GM18505 (cell line): ENCODE measurements around the gene CCL3.
A peak's percentile ranks its signal among the peaks of the same experiment; 100 is the strongest.
"Not testable (repeated sequence)": the region's sequence is repeated elsewhere in the genome, so short reads cannot be mapped to it uniquely, and the experiment has no call there.

Experiments used
- ATAC-seq: cut with Tn5 transposase; IDR thresholded peaks from one replicate; pipeline ENCODE4 v1.9.1; 2021; ENCODE audit not compliant: unreplicated experiment
- POLR2A ChIP-seq: IDR thresholded peaks from 4 replicates; pipeline ENCODE4 v1.6.1; 2011; ENCODE audit warnings: borderline replicate concordance; ENCODE audit not compliant: insufficient read depth, insufficient read length; ENCODE audit errors: extremely low read depth

Gene CCL3

GRCh38 chr17:36085765-36086164 lies 4.2 kb downstream of the CCL3 start:
- no peak for TF ChIP-seq POLR2A
- ATAC-seq = no peak

GRCh38 chr17:36083691-36084090 lies 6.3 kb downstream of the CCL3 start:
- not testable (repeated sequence) for ATAC-seq

- ATAC-seq = peak; percentile 44
These were observed 7.3 kb downstream of the CCL3 start for GRCh38 chr17:36082482-36083120.

- not testable (repeated sequence) for ATAC-seq
These were observed 8.1 kb downstream of the CCL3 start for GRCh38 chr17:36081681-36082471.

GRCh38 chr17:36074365-36074764 lies 15.6 kb downstream of the CCL3 start:
- TF ChIP-seq POLR2A = no peak
- no peak for ATAC-seq

- no peak for TF ChIP-seq POLR2A
- no peak for ATAC-seq
These were observed 17.4 kb downstream of the CCL3 start for GRCh38 chr17:36072431-36073121.

GRCh38 chr17:36071751-36072150 lies 18.2 kb downstream of the CCL3 start:
- TF ChIP-seq POLR2A = no peak
- ATAC-seq = no peak

GRCh38 chr17:36070427-36070826 lies 19.5 kb downstream of the CCL3 start:
- no peak for TF ChIP-seq POLR2A
- no peak for ATAC-seq

- no peak for TF ChIP-seq POLR2A
- ATAC-seq = no peak
These were observed 20.8 kb downstream of the CCL3 start for GRCh38 chr17:36069136-36069535.

GRCh38 chr17:36068524-36068923 lies 21.4 kb downstream of the CCL3 start:
- ATAC-seq = no peak
- TF ChIP-seq POLR2A = no peak

GRCh38 chr17:36066365-36066985 lies 23.5 kb downstream of the CCL3 start:
- TF ChIP-seq POLR2A = no peak
- ATAC-seq = no peak

- ATAC-seq = no peak
- no peak for TF ChIP-seq POLR2A
These were observed 26.0 kb downstream of the CCL3 start, which contains the start of gene CCL18 for GRCh38 chr17:36063786-36064541. Gene CCL18, plus strand, starts transcription at chr17:36064272. Its CDS starts 71 bp downstream, at chr17:36064343.

- no peak for TF ChIP-seq POLR2A
- no peak for ATAC-seq
These were observed 29.1 kb downstream of the CCL3 start for GRCh38 chr17:36060816-36061215.
